ENCODE data around the gene CDKN2B.

- no peak for TF ChIP-seq CTCF (IDR thresholded peaks at IDR 0.05 in 8 of 11, conservative IDR thresholded peaks at IDR 0.05 in 3 of 11)
- TF ChIP-seq POLR2A (IDR thresholded peaks at IDR 0.05): no peak
Observed at GRCh38 chr9:21984101-21984500, 25.0 kb downstream of the CDKN2B start.
